Measurements from ENCODE around the gene FKBP5. TPM values are rescaled to one million over a fixed set of nuclear protein-coding genes. Genes with fewer than 3 reads are reported as not detected.
"Not testable (repeated sequence)": the region's sequence is repeated elsewhere in the genome, so short reads cannot be mapped to it uniquely, and the experiment has no call there.

The FKBP5 gene
- total RNA-seq, 2 experiments from 2014 or later: 202 to 208 TPM

GRCh38 chr6:35686436-35686835, 2.3 kb downstream of the FKBP5 start:
- H3K27ac Mint-ChIP-seq: peak overlapping the region; percentile 41
- H3K4me1 Mint-ChIP-seq (ENCODE audit: low read depth): peaks cover 31% of the 10 kb centered on the region
- no peaks in the 10 kb centered on the region for H3K9me3 Mint-ChIP-seq
- no peaks in the 10 kb centered on the region for H3K27me3 Mint-ChIP-seq (ENCODE audit: low read depth)
- intact Hi-C loops (cut with micrococcal nuclease): loop anchor here (2.0 kb wide), 2 partner anchors 84 to 102 kb away; no protein-coding TSS in a partner anchor
- no peak for DNase-seq
- H3K36me3 Mint-ChIP-seq (ENCODE audit: low read depth): peaks cover 23% of the 10 kb centered on the region
- CTCF ChIA-PET: interaction anchor here (0.6 to 5.3 kb wide), 12 partner anchors 17 to 162 kb away, joined by 3 to 42 read pairs (median 4); partner anchors contain the start of gene ARMC12
- peak overlapping the region; percentile 97 for H3K4me3 Mint-ChIP-seq

DNA sequence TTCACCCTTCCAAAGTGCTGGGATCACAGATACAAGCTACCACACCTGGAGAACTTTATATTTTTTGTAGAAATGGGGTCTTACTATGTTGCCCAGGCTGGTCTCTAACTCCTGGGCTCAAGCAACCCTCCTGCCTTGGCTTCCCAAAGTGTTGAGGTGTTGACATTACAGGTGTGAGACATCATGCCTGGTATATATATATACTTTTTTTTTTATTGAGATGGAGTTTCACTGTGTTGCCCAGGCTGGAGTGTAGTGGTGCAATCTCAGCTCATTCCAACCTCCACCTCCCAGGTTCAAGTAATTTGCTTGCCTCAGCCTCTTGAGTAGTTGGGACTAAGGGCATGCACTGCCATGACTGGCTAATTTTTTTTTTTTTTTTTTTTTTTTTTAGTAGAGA, 5.4 kb downstream of the FKBP5 start:
- Mint-ChIP-seq H3K4me1 (ENCODE audit: low read depth) (peaks cover 50% of the 10 kb centered on the region), H3K36me3 (ENCODE audit: low read depth) (peaks cover 44% of the 10 kb centered on the region), H3K27ac (peak overlapping the region; percentile 65), H3K4me3 (no peak overlapping the region), H3K27me3 (ENCODE audit: low read depth) (no peaks in the 10 kb centered on the region), H3K9me3 (peaks cover 2% of the 10 kb centered on the region)
- no peak for DNase-seq
- CTCF ChIA-PET: interaction anchor here (0.6 to 5.3 kb wide), 11 partner anchors 16 to 153 kb away, joined by 3 to 42 read pairs (median 5); partner anchors contain the start of gene ARMC12
- intact Hi-C loops (cut with micrococcal nuclease): no loop called here

DNA sequence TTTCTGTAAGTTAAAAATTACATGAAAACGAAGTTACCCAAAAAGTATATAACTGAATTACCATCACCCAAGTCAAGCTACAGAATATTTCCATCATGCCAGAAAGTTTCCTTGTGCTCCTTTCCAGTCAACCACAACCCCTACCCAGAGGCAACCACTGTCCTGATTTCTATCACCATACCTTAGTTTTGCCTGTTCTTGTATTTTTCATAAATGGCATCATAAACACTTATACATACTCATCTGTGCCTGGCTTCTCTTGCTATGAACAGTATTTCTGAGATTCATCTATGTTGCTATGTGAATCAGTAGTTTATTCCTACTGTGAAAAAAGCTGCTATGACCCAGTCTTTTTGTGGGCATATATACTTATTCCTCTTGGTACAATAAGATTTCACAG, 7.4 kb downstream of the FKBP5 start:
- H3K27ac Mint-ChIP-seq: peak overlapping the region; percentile 74
- peak overlapping the region; percentile 43 for H3K4me3 Mint-ChIP-seq
- H3K4me1 Mint-ChIP-seq (ENCODE audit: low read depth): peaks cover 68% of the 10 kb centered on the region
- intact Hi-C loops (cut with micrococcal nuclease): loop anchor here (1.0 kb wide), 3 partner anchors 12 to 51 kb away; no protein-coding TSS in a partner anchor
- peaks cover 2% of the 10 kb centered on the region for H3K9me3 Mint-ChIP-seq
- CTCF ChIA-PET: interaction anchor here (0.6 to 2.0 kb wide), 4 partner anchors 12 to 97 kb away, joined by 3 to 8 read pairs (median 6); partner anchors contain the start of gene ARMC12
- no peaks in the 10 kb centered on the region for H3K27me3 Mint-ChIP-seq (ENCODE audit: low read depth)
- DNase-seq: peak; percentile 64
- H3K36me3 Mint-ChIP-seq (ENCODE audit: low read depth): peaks cover 38% of the 10 kb centered on the region

DNA sequence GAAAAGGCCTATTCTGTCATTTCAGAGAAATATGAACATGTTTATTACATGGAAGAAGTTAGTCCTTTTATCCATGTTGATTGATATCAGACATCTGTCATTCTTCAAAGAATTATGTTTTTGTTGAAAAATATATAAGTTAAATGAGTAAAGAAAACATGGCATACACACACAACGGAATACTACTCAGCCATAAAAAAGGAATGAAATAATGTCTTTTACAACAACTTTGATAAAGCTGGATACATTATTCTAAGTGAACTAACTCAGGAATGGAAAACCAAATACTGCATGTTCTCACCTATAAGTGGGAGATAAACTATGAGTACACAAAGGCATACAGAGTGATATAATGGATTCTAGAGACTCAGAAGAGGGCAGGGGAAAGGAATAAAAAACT, 9.3 kb downstream of the FKBP5 start:
- CTCF ChIA-PET: interaction anchor here (1.1 to 1.4 kb wide), 2 partner anchors 10 to 16 kb away, joined by 3 to 5 read pairs; no protein-coding TSS in a partner anchor
- peaks cover 33% of the 10 kb centered on the region for H3K36me3 Mint-ChIP-seq (ENCODE audit: low read depth)
- intact Hi-C loops (cut with micrococcal nuclease): no loop called here
- H3K4me1 Mint-ChIP-seq (ENCODE audit: low read depth): peaks cover 77% of the 10 kb centered on the region
- DNase-seq: no peak
- H3K9me3 Mint-ChIP-seq: peaks cover 2% of the 10 kb centered on the region
- no peaks in the 10 kb centered on the region for H3K27me3 Mint-ChIP-seq (ENCODE audit: low read depth)
- H3K27ac Mint-ChIP-seq: peak overlapping the region; percentile 72
- H3K4me3 Mint-ChIP-seq: no peak overlapping the region

- CTCF ChIA-PET: interaction anchor here (1.1 to 1.4 kb wide), 3 partner anchors 10 to 54 kb away, joined by 3 to 5 read pairs (median 4); no protein-coding TSS in a partner anchor
- no peak for DNase-seq
- Mint-ChIP-seq H3K9me3 (peaks cover 2% of the 10 kb centered on the region), H3K27me3 (ENCODE audit: low read depth) (no peaks in the 10 kb centered on the region), H3K4me3 (no peak overlapping the region), H3K36me3 (ENCODE audit: low read depth) (peaks cover 29% of the 10 kb centered on the region), H3K27ac (peak overlapping the region; percentile 72), H3K4me1 (ENCODE audit: low read depth) (peaks cover 83% of the 10 kb centered on the region)
- intact Hi-C loops (cut with micrococcal nuclease): no loop called here
Observed at GRCh38 chr6:35678814-35679213, 9.9 kb downstream of the FKBP5 start.

GRCh38 chr6:35678021-35678654, 10.6 kb downstream of the FKBP5 start:
- peak overlapping the region; percentile 72 for H3K27ac Mint-ChIP-seq
- no peak for DNase-seq
- peaks cover 2% of the 10 kb centered on the region for H3K9me3 Mint-ChIP-seq
- intact Hi-C loops (cut with micrococcal nuclease): no loop called here
- peak overlapping the region; percentile 13 for H3K4me3 Mint-ChIP-seq
- CTCF ChIA-PET: interaction anchor here (0.6 to 1.4 kb wide), 7 partner anchors 11 to 415 kb away, joined by 3 to 5 read pairs (median 4); no protein-coding TSS in a partner anchor
- H3K4me1 Mint-ChIP-seq (ENCODE audit: low read depth): peaks cover 87% of the 10 kb centered on the region
- H3K36me3 Mint-ChIP-seq (ENCODE audit: low read depth): peaks cover 29% of the 10 kb centered on the region
- H3K27me3 Mint-ChIP-seq (ENCODE audit: low read depth): no peaks in the 10 kb centered on the region

- H3K9me3 Mint-ChIP-seq: peaks cover 2% of the 10 kb centered on the region
- peaks cover 90% of the 10 kb centered on the region for H3K4me1 Mint-ChIP-seq (ENCODE audit: low read depth)
- no peak overlapping the region for H3K4me3 Mint-ChIP-seq
- no peak for DNase-seq
- peak overlapping the region; percentile 72 for H3K27ac Mint-ChIP-seq
- no peaks in the 10 kb centered on the region for H3K27me3 Mint-ChIP-seq (ENCODE audit: low read depth)
- CTCF ChIA-PET: interaction anchor here (0.6 kb wide), 2 partner anchors 77 to 207 kb away, joined by 4 to 5 read pairs; no protein-coding TSS in a partner anchor
- intact Hi-C loops (cut with micrococcal nuclease): no loop called here
- H3K36me3 Mint-ChIP-seq (ENCODE audit: low read depth): peaks cover 33% of the 10 kb centered on the region
Observed at GRCh38 chr6:35677456-35677855, 11.3 kb downstream of the FKBP5 start.

DNA sequence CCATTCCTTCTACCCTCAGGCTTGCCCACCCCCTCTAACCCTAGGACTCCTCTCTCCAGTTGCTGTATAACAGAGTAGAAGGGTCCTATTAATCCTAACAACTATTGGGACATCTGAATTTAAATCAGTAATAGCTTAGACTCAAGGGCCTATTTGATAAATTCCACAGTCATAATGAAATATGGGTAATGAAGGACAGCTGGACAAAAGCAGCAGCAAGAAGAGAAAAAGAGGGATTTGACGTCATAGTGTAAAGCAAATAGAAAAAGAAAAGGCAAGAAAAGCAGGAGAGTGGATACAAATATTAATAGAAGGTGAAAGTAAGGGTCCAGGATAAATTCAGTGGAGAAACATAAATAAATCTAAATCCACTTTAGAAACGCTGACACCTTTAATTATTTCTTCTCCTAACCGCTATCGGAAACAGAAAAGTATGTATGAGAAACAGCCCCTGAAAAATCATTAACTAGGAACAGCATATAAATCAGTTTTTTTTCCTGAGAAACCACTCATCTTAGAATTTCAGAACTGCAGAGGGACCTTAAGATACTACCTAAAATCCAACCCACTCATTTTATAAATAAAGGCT, 12.8 kb downstream of the FKBP5 start:
- peaks cover 86% of the 10 kb centered on the region for H3K4me1 Mint-ChIP-seq (ENCODE audit: low read depth)
- peaks cover 34% of the 10 kb centered on the region for H3K36me3 Mint-ChIP-seq (ENCODE audit: low read depth)
- CTCF ChIA-PET: no interaction called here
- no peaks in the 10 kb centered on the region for H3K27me3 Mint-ChIP-seq (ENCODE audit: low read depth)
- no peak overlapping the region for H3K4me3 Mint-ChIP-seq
- H3K27ac Mint-ChIP-seq: peak overlapping the region; percentile 20
- H3K9me3 Mint-ChIP-seq: peaks cover 2% of the 10 kb centered on the region
- intact Hi-C loops (cut with micrococcal nuclease): no loop called here
- no peak for DNase-seq

DNA sequence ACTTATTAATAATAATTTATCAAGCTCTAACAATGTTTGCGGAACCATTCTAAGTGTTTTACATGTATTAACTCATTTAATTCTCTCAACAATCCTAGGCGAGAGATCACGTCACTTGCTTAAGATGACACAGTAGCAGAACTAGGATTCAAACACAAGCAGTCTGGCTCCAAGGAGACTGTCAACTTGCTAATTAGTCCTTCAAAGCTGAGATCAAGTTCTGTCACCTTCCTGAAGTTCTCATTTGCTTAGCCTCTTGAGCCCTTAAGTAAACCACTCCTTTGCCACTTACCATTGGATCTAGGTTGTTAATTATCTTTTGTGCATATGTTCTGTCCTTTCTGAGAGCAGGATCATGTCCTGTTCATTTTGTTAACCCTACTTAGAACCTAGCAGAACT, 14.1 kb downstream of the FKBP5 start:
- H3K9me3 Mint-ChIP-seq: peaks cover 2% of the 10 kb centered on the region
- DNase-seq: no peak
- no peak overlapping the region for H3K4me3 Mint-ChIP-seq
- peaks cover 87% of the 10 kb centered on the region for H3K4me1 Mint-ChIP-seq (ENCODE audit: low read depth)
- H3K27ac Mint-ChIP-seq: peak overlapping the region; percentile 83
- H3K27me3 Mint-ChIP-seq (ENCODE audit: low read depth): no peaks in the 10 kb centered on the region
- CTCF ChIA-PET: interaction anchor here (0.7 to 2.8 kb wide), 4 partner anchors 10 to 62 kb away, joined by 3 to 15 read pairs (median 5); partner anchors contain the start of gene ARMC12
- peaks cover 25% of the 10 kb centered on the region for H3K36me3 Mint-ChIP-seq (ENCODE audit: low read depth)
- intact Hi-C loops (cut with micrococcal nuclease): no loop called here

GRCh38 chr6:35673755-35674154, 15.0 kb downstream of the FKBP5 start:
- H3K9me3 Mint-ChIP-seq: no peaks in the 10 kb centered on the region
- H3K27ac Mint-ChIP-seq: peak overlapping the region; percentile 83
- no peaks in the 10 kb centered on the region for H3K27me3 Mint-ChIP-seq (ENCODE audit: low read depth)
- H3K4me1 Mint-ChIP-seq (ENCODE audit: low read depth): peaks cover 86% of the 10 kb centered on the region
- peak overlapping the region; percentile 11 for H3K4me3 Mint-ChIP-seq
- intact Hi-C loops (cut with micrococcal nuclease): no loop called here
- CTCF ChIA-PET: interaction anchor here (0.6 to 2.8 kb wide), 6 partner anchors 9 to 187 kb away, joined by 3 to 15 read pairs (median 5); partner anchors contain the start of gene ARMC12
- no peak for DNase-seq
- peaks cover 18% of the 10 kb centered on the region for H3K36me3 Mint-ChIP-seq (ENCODE audit: low read depth)

DNA sequence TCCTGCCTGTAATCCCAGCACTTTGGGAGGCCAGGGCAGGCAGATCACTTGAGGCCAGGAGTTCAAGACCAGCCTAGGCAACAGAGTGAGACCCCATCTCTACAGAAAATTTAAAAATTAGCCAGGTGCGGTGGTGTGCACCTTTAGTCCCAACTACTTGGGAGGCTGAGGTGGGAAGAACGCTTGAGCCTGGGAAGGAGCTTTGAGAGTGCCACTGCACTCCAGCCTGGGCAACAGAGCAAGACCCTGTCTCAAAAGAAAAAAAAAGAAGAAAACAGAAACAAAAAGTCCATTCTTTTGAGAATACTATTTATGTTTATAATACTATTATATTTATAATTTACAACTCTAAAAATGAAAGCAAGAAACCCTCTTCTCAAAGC, 15.4 kb downstream of the FKBP5 start:
- CTCF ChIA-PET: interaction anchor here (0.6 to 2.8 kb wide), 3 partner anchors 63 to 186 kb away, joined by 3 to 15 read pairs (median 10); partner anchors contain the start of gene ARMC12
- not testable (repeated sequence) for H3K27ac Mint-ChIP-seq
- H3K36me3 Mint-ChIP-seq (ENCODE audit: low read depth): peaks cover 16% of the 10 kb centered on the region

DNA sequence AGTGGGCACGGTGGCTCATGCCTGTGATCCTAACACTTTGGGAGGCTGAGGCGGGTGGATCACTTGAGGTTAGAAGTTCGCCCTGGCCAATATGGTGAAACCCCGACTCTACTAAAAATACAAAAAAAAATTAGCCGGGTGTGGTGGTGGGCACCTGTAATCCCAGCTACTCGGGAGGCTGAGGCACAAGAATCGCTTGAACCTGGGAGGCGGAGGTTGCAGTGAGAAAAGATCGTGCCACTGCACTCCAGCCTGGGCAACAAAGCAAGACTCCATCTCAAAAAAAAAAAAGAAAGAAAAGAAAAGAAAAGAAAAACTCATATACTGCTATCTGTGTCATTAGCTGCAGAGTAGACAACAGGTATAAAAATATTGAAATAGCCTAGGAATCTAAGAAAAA, 18.3 kb downstream of the FKBP5 start:
- H3K4me3 Mint-ChIP-seq; H3K27me3 Mint-ChIP-seq (ENCODE audit: low read depth); intact Hi-C loops (cut with micrococcal nuclease); H3K9me3 Mint-ChIP-seq; DNase-seq: not testable (repeated sequence)
- H3K36me3 Mint-ChIP-seq (ENCODE audit: low read depth): peaks cover 10% of the 10 kb centered on the region
- peak overlapping the region; percentile 96 for H3K27ac Mint-ChIP-seq
- H3K4me1 Mint-ChIP-seq (ENCODE audit: low read depth): peaks cover 68% of the 10 kb centered on the region
- CTCF ChIA-PET: interaction anchor here (2.7 kb wide), 1 partner anchor 11 kb away, joined by 7 read pairs; no protein-coding TSS in a partner anchor

More for the DNA sequence above, 15.4 kb downstream of the FKBP5 start:
- H3K27me3 Mint-ChIP-seq (ENCODE audit: low read depth); DNase-seq; H3K4me3 Mint-ChIP-seq; intact Hi-C loops (cut with micrococcal nuclease); H3K9me3 Mint-ChIP-seq: not testable (repeated sequence)
- peaks cover 81% of the 10 kb centered on the region for H3K4me1 Mint-ChIP-seq (ENCODE audit: low read depth)

Measured in activated naive CD4-positive, alpha-beta T cell treated with anti-CD3 and anti-CD28 coated beads for 36 hours (primary cell).